HepG2 (cell line): ENCODE data around the gene POLG2. TPM values are rescaled to one million over a fixed set of nuclear protein-coding genes. Genes with fewer than 3 reads are reported as not detected.

ENCODE experiments used
- ATAC-seq: fragments of 200-7000 bp; cut with Tn5 transposase; 3 replicates; pipeline ENCODE4 v1.9.1; 2020; ENCODE audit warnings: mild to moderate bottlenecking, moderate library complexity
- BruUV-seq: library from RNA; stranded (reverse); fragments of 400-500 nt; replicated peaks from 2 replicates; lab custom pipeline; 2021; lab: Mats Ljungman, UMichigan
- CTCF ChIA-PET: fragments of 300-600 bp; formaldehyde crosslinking; extraction: SDS; loops from one replicate; lab custom pipeline; 2021; ENCODE audit warnings: low total read pairs, inconsistent platforms, low intra/inter-chr PET ratio; lab: Yijun Ruan, JAX
- POLR2A ChIA-PET: fragments of 350-600 bp; sonication (Branson Sonifier 250); formaldehyde crosslinking; loops from one replicate; lab custom pipeline; 2020; ENCODE audit warnings: antibody characterized with exemption, inconsistent platforms; lab: Yijun Ruan, JAX
- DNase-seq: peaks from one replicate; pipeline ENCODE4 v3.0.0-alpha.2; 2015; ENCODE audit warnings: low spot score
- FAIRE-seq: peaks from 3 replicates; lab custom pipeline; 2011; peaks lifted over from hg19 to GRCh38; lab: Jason Lieb, UNC
- H2AFZ ChIP-seq: one replicate; pipeline ENCODE4 v1.6.1; 2011; ENCODE audit warnings: low read length, inconsistent platforms
- H3K27ac ChIP-seq: fragments of 300-600 bp; 3 replicates; pipeline ENCODE4 v1.8.0; 2011; ENCODE audit warnings: mixed run types, mild to moderate bottlenecking, mixed read lengths, low read length, inconsistent platforms; ENCODE audit not compliant: insufficient read depth; ENCODE audit errors: extremely low read length
- H3K27me3 ChIP-seq, 2 experiments: fragments of 200-600 bp in 1 of 2; 2 replicates in 1 of 2; 3 replicates in 1 of 2; pipeline versions ENCODE4 v1.6.0 to v1.8.0; 2011; ENCODE audit warnings: low read length in 2 of 2, mild to moderate bottlenecking in 2 of 2, moderate library complexity in 2 of 2, inconsistent platforms in 1 of 2; ENCODE audit not compliant: insufficient read depth in 2 of 2, control insufficient read depth in 1 of 2
- H3K36me3 ChIP-seq, 2 experiments: fragments of 200-600 bp in 1 of 2; replicated peaks in 1 of 2; 2 replicates in 1 of 2; 3 replicates in 1 of 2; pipeline versions ENCODE4 v1.5.1 to v1.8.0; 2011; ENCODE audit warnings: low read length in 2 of 2, inconsistent platforms in 1 of 2; ENCODE audit not compliant: insufficient read depth in 2 of 2, control insufficient read depth in 1 of 2
- H3K4me1 ChIP-seq: 2 replicates; pipeline ENCODE4 v1.5.1; 2012; ENCODE audit warnings: low read length, inconsistent platforms; ENCODE audit not compliant: insufficient read depth
- H3K4me2 ChIP-seq: 2 replicates; pipeline ENCODE4 v1.6.0; 2011; ENCODE audit warnings: low read depth, low read length, inconsistent platforms
- H3K4me3 ChIP-seq, 3 experiments: fragments of 200-600 bp in 1 of 3; sonication (generic), shearing (Covaris generic) in 1 of 3; replicated peaks in 1 of 3; 2 replicates each; pipeline ENCODE4 v1.5.1; 2011 to 2016; ENCODE audit warnings: low read length in 3 of 3, inconsistent platforms in 2 of 3, low read depth in 2 of 3, mild to moderate bottlenecking in 2 of 3, control low read depth in 1 of 3, mixed read lengths in 1 of 3; ENCODE audit not compliant: insufficient read depth in 1 of 3
- H3K79me2 ChIP-seq: one replicate; pipeline ENCODE4 v1.6.1; 2011; ENCODE audit warnings: low read length, inconsistent platforms; ENCODE audit not compliant: insufficient read depth
- H3K9ac ChIP-seq: 2 replicates; pipeline ENCODE4 v1.6.0; 2011; ENCODE audit warnings: mild to moderate bottlenecking, low read depth, low read length, inconsistent platforms; ENCODE audit not compliant: insufficient read depth
- H3K9me3 ChIP-seq: 2 replicates; pipeline ENCODE4 v1.5.1; 2012; ENCODE audit warnings: mild to moderate bottlenecking, low read length
- H4K20me1 ChIP-seq: 2 replicates; pipeline ENCODE4 v1.6.0; 2011; ENCODE audit warnings: inconsistent platforms, mild to moderate bottlenecking, low read length, moderate library complexity; ENCODE audit not compliant: insufficient read depth
- AGO1 ChIP-seq: fragments of 200-400 bp; formaldehyde crosslinking; IDR thresholded peaks from 2 replicates; pipeline ENCODE4 v1.6.1; 2017; ENCODE audit warnings: mild to moderate bottlenecking, low read depth, low read length, moderate library complexity; ENCODE audit not compliant: poor library complexity, severe bottlenecking
- E2F1 ChIP-seq: sonication (generic); formaldehyde crosslinking; IDR thresholded peaks from 2 replicates; pipeline ENCODE4 v1.5.0; 2020; ENCODE audit warnings: missing genetic modification reagents
- E2F5 ChIP-seq: sonication (generic); formaldehyde crosslinking; conservative IDR thresholded peaks from 2 replicates; pipeline ENCODE4 v1.4.0; 2020; ENCODE audit warnings: missing genetic modification reagents
- NFE2 ChIP-seq: sonication (generic); formaldehyde crosslinking; IDR thresholded peaks from 2 replicates; pipeline ENCODE4 v1.4.0; 2020; ENCODE audit warnings: missing genetic modification reagents
- ONECUT2 ChIP-seq: sonication (generic); formaldehyde crosslinking; IDR thresholded peaks from 2 replicates; pipeline ENCODE4 v1.4.0; 2020; ENCODE audit warnings: missing genetic modification reagents
- PPARG ChIP-seq: conservative IDR thresholded peaks from 2 replicates; pipeline ENCODE4 v1.6.1; 2016; ENCODE audit warnings: missing biosample characterization, missing genetic modification reagents
- PRMT3 ChIP-seq: sonication (generic); formaldehyde crosslinking; IDR thresholded peaks from 2 replicates; pipeline ENCODE4 v1.8.1; 2022; ENCODE audit warnings: low read depth, mild to moderate bottlenecking, moderate library complexity, missing genetic modification reagents, borderline replicate concordance
- SP5 ChIP-seq: IDR thresholded peaks from 2 replicates; pipeline ENCODE4 v1.6.1; 2016; ENCODE audit warnings: low read depth, borderline replicate concordance
- SSRP1 ChIP-seq: IDR thresholded peaks from 2 replicates; pipeline ENCODE4 v1.6.1; 2016; ENCODE audit warnings: control low read depth
- THYN1 ChIP-seq: sonication (generic); formaldehyde crosslinking; IDR thresholded peaks from 2 replicates; pipeline ENCODE4 v1.8.1; 2023; ENCODE audit warnings: low read depth, mild to moderate bottlenecking, moderate library complexity, missing genetic modification reagents, borderline replicate concordance
- ZBTB1 ChIP-seq: sonication (generic); formaldehyde crosslinking; IDR thresholded peaks from 2 replicates; pipeline ENCODE4 v1.4.0; 2020; ENCODE audit warnings: missing genetic modification reagents, borderline replicate concordance
- ZBTB10 ChIP-seq: sonication (generic); formaldehyde crosslinking; IDR thresholded peaks from 2 replicates; pipeline ENCODE4 v1.4.0; 2020; ENCODE audit warnings: missing genetic modification reagents, borderline replicate concordance
- ZBTB20 ChIP-seq: sonication (generic); formaldehyde crosslinking; IDR thresholded peaks from 2 replicates; pipeline ENCODE4 v1.8.1; 2023; ENCODE audit warnings: missing genetic modification reagents, low read depth, mild to moderate bottlenecking, borderline replicate concordance
- ZC3H13 ChIP-seq: sonication (generic); formaldehyde crosslinking; IDR thresholded peaks from 2 replicates; pipeline ENCODE4 v1.8.1; 2023; ENCODE audit warnings: mild to moderate bottlenecking, missing genetic modification reagents, moderate library complexity
- ZNF260 ChIP-seq: sonication (generic); formaldehyde crosslinking; IDR thresholded peaks from 2 replicates; pipeline ENCODE4 v1.4.0; 2020; ENCODE audit warnings: missing genetic modification reagents, low read depth, mild to moderate bottlenecking, borderline replicate concordance
- ZNF274 ChIP-seq: sonication (generic); formaldehyde crosslinking; IDR thresholded peaks from 2 replicates; pipeline ENCODE4 v1.5.1; 2020; ENCODE audit warnings: mild to moderate bottlenecking, missing genetic modification reagents
- ZNF451 ChIP-seq: sonication (generic); formaldehyde crosslinking; IDR thresholded peaks from 2 replicates; pipeline ENCODE4 v1.5.0; 2020; ENCODE audit warnings: mild to moderate bottlenecking, missing genetic modification reagents
- ZNF564 ChIP-seq: sonication (generic); formaldehyde crosslinking; IDR thresholded peaks from 2 replicates; pipeline ENCODE4 v1.8.1; 2023; ENCODE audit warnings: mild to moderate bottlenecking, missing genetic modification reagents
- ZNF768 ChIP-seq: sonication (generic); formaldehyde crosslinking; IDR thresholded peaks from 2 replicates; pipeline ENCODE4 v1.4.0; 2020; ENCODE audit warnings: missing genetic modification reagents
- WGBS: methylation state at CpG from one replicate; pipeline ENCODE4 v1.1.6; 2017; ENCODE audit warnings: low lambda C conversion rate; 5-methylcytosine and 5-hydroxymethylcytosine counted together
- in situ Hi-C: cut with HindIII; loops from 2 replicates; pipeline ENCODE4 v1.10.0; 2017; ENCODE audit warnings: low pct_unique_long_range_greater_than_20kb; ENCODE audit not compliant: extremely low pct_ligation_motif_present
- intact Hi-C: fragments of 100-400 bp; cut with micrococcal nuclease; formaldehyde crosslinking; loops from one replicate; pipeline ENCODE4 v1.10.0; 2022; ENCODE audit not compliant: unreplicated experiment
- polyA plus RNA-seq, 8 experiments: library from polyadenylated mRNA; depleted of rRNA in 3 of 8; stranded (reverse) in 7 of 8; unstranded in 1 of 8; fragments of >200 nt; fragmentation: Illumina TruSeq in 4 of 8; extraction: Trizol in 4 of 8; gene quantifications; 2 replicates each; pipeline versions ENCODE4 v1.2.1 to v1.2.3, GENCODE V29; 2011 to 2016; ENCODE audit warnings: low read depth in 4 of 8, missing spikeins in 1 of 8, mixed read lengths in 1 of 8; ENCODE audit not compliant: insufficient read depth in 1 of 8
- total RNA-seq, 5 experiments: library from RNA; depleted of rRNA; stranded (reverse); fragments of >200 nt; fragmentation: Illumina TruSeq; extraction: Trizol; gene quantifications; 2 replicates each; pipeline ENCODE4 v1.2.3, GENCODE V29; 2016; ENCODE audit warnings: low read depth in 1 of 5

POLG2 gene
- total and polyA plus RNA-seq, 2 of the 13 experiments (the other 11 are each of a cell fraction or from before 2014, with no cell fraction given): 21.1 to 25.5 TPM

GRCh38 chr17:64506576-64507412, 9.9 kb upstream of the POLG2 start, which contains the start of gene CEP95:
TSS of gene CEP95 (plus strand) at chr17:64506977. CDS start at chr17:64507098, 121 bp downstream.
- FAIRE-seq (peak; percentile 70), ATAC-seq (peak; percentile 75), DNase-seq (peak; percentile 97)
- Histone ChIP-seq H3K9ac (peak within 1 kb of the TSS; percentile 100), H3K27ac (peak within 1 kb of the TSS; percentile 99), H3K27me3 (peaks cover 0 to 3% of the 10 kb centered on the region in 2 experiments; a peak in 1 of 5 replicates), H3K4me3 (peak within 1 kb of the TSS; percentile 94 to 100 (median 99)), H3K4me2 (peak within 1 kb of the TSS; percentile 81), H3K79me2 (peaks cover 66% of the 10 kb centered on the region), H4K20me1 (peaks cover 50% of the 10 kb centered on the region), H3K36me3 (peaks cover 16 to 55% of the 10 kb centered on the region in 2 experiments), H3K9me3 (no peaks in the 10 kb centered on the region), H2AFZ (no peak within 1 kb of the TSS), H3K4me1 (peaks cover 43% of the 10 kb centered on the region)
- intact Hi-C loops (loop anchor here (5.0 kb wide), 1 partner anchor 156 kb away; the partner anchor contains the start of gene SMURF2), in situ Hi-C loops (loop anchor here (10.0 kb wide), 1 partner anchor 662 kb away; the partner anchor contains the start of gene SMARCD2)
- ChIA-PET POLR2A (interaction anchor here (0.7 to 4.1 kb wide), 35 partner anchors 9 to 733 kb away, joined by 3 to 202 read pairs (median 4); partner anchors contain the start of genes CCDC47, DDX42, GNA13 and LRRC37A3), CTCF (no interaction called here)
- BruUV-seq: no TSS peak
- under 1% methylated on average over 69 of the region's 77 CpGs for WGBS
- no peak; the same call in 1 of the 2 replicates for TF ChIP-seq SP5 (CRISPR knock-in tag)
- TF ChIP-seq NFE2 (CRISPR knock-in tag): no peak
- TF ChIP-seq PPARG (CRISPR knock-in tag): no peak; the same call in 1 of the 2 replicates
- peak; percentile 29; the same call in 1 of the 2 replicates for TF ChIP-seq ONECUT2 (CRISPR knock-in tag)
- no peak for TF ChIP-seq ZNF260 (CRISPR knock-in tag)
- peak; percentile 80 for TF ChIP-seq E2F1
- TF ChIP-seq ZNF274 (CRISPR knock-in tag): peak; percentile 83; the same call in 1 of the 2 replicates
- no peak for TF ChIP-seq SSRP1 (CRISPR knock-in tag)
- TF ChIP-seq ZNF451: 0 out of 2 replicates have a peak, but pooled peaks have one; percentile 42
- TF ChIP-seq ZBTB20 (CRISPR knock-in tag): peak; percentile 73
- TF ChIP-seq ZBTB1 (CRISPR knock-in tag): no peak
- peak; percentile 47; the same call in 1 of the 2 replicates for TF ChIP-seq PRMT3 (CRISPR knock-in tag)
- TF ChIP-seq ZBTB10 (CRISPR knock-in tag): no peak
- TF ChIP-seq ZNF768 (CRISPR knock-in tag): peak; percentile 79
- TF ChIP-seq ZNF564: peak; percentile 90
- no peak for TF ChIP-seq THYN1
- TF ChIP-seq E2F5 (CRISPR knock-in tag): peak; percentile 54
- TF ChIP-seq ZC3H13 (CRISPR knock-in tag): peak; percentile 84
- peak; percentile 39 for TF ChIP-seq AGO1
